ENCODE measurements around the gene FXYD5. TPM values are rescaled to one million over a fixed set of nuclear protein-coding genes. Genes with fewer than 3 reads are reported as not detected.

FXYD5 gene
- total RNA-seq, 1 experiment from 2014 or later: 123 TPM

DNA sequence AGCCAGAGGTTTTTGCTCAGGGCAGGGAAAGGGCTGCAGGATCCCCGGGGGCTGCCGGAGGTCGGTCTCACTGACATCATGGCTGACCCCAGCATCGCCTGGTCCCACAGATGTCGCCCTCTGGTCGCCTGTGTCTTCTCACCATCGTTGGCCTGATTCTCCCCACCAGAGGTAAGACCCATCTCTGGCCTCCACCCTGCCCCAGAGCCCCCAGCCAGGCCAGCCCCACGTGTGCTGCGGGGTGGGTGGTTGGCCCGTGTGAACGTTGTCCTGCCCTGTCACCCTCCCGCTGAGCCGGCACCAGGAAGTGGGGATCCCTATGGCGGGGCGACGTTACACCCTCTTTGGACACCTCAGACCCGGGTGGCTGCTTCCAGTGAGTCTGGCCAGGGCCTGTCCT lies 906 bp downstream of the FXYD5 start:
- TF ChIP-seq SIN3A (IDR thresholded peaks at IDR 0.05; ENCODE audit: low read depth): no peak
- no peak for TF ChIP-seq RAD21 (IDR thresholded peaks at IDR 0.05; ENCODE audit: low read depth)
- TF ChIP-seq, protein P1, sequence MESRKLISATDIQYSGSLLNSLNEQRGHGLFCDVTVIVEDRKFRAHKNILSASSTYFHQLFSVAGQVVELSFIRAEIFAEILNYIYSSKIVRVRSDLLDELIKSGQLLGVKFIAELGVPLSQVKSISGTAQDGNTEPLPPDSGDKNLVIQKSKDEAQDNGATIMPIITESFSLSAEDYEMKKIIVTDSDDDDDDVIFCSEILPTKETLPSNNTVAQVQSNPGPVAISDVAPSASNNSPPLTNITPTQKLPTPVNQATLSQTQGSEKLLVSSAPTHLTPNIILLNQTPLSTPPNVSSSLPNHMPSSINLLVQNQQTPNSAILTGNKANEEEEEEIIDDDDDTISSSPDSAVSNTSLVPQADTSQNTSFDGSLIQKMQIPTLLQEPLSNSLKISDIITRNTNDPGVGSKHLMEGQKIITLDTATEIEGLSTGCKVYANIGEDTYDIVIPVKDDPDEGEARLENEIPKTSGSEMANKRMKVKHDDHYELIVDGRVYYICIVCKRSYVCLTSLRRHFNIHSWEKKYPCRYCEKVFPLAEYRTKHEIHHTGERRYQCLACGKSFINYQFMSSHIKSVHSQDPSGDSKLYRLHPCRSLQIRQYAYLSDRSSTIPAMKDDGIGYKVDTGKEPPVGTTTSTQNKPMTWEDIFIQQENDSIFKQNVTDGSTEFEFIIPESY (IDR thresholded peaks at IDR 0.05; ENCODE audit: extremely low read depth, insufficient replicate concordance, low read length): no peak
- TF ChIP-seq CBX3 (IDR thresholded peaks at IDR 0.05; ENCODE audit: low read depth): no peak
- no peak for TF ChIP-seq ZFX (IDR thresholded peaks at IDR 0.05)
- TF ChIP-seq CEBPB (IDR thresholded peaks at IDR 0.05; ENCODE audit: low read depth): no peak
- TF ChIP-seq YY1 (IDR thresholded peaks at IDR 0.05; ENCODE audit: extremely low read depth, insufficient replicate concordance, low read depth, low read length): no peak
- no peak for TF ChIP-seq SRF (IDR thresholded peaks at IDR 0.05; ENCODE audit: low read depth)
- TF ChIP-seq, protein P2, sequence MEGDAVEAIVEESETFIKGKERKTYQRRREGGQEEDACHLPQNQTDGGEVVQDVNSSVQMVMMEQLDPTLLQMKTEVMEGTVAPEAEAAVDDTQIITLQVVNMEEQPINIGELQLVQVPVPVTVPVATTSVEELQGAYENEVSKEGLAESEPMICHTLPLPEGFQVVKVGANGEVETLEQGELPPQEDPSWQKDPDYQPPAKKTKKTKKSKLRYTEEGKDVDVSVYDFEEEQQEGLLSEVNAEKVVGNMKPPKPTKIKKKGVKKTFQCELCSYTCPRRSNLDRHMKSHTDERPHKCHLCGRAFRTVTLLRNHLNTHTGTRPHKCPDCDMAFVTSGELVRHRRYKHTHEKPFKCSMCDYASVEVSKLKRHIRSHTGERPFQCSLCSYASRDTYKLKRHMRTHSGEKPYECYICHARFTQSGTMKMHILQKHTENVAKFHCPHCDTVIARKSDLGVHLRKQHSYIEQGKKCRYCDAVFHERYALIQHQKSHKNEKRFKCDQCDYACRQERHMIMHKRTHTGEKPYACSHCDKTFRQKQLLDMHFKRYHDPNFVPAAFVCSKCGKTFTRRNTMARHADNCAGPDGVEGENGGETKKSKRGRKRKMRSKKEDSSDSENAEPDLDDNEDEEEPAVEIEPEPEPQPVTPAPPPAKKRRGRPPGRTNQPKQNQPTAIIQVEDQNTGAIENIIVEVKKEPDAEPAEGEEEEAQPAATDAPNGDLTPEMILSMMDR (IDR thresholded peaks at IDR 0.05 in 2 of 3, conservative IDR thresholded peaks at IDR 0.05 in 1 of 3; ENCODE audit: borderline replicate concordance in 1 of 3, insufficient read depth in 1 of 3, low read depth in 2 of 3, low read length in 2 of 3): no peak
- TF ChIP-seq EGR1 (IDR thresholded peaks at IDR 0.05; ENCODE audit: low read depth): no peak
- TF ChIP-seq ELF1 (IDR thresholded peaks at IDR 0.05; ENCODE audit: borderline replicate concordance, low read depth): no peak; the same call in 1 of the 2 replicates
- TF ChIP-seq SP1 (IDR thresholded peaks at IDR 0.05; ENCODE audit: low read depth): no peak
- TF ChIP-seq TCF7L2 (IDR thresholded peaks at IDR 0.05; ENCODE audit: borderline replicate concordance, extremely low read depth, insufficient read depth, insufficient read length): no peak
- intact Hi-C loops (cut with micrococcal nuclease): no loop called here
- H4K20me1 ChIP-seq (ENCODE audit: insufficient read depth): no peaks in the 10 kb centered on the region
- H3K9me3 ChIP-seq (ENCODE audit: control insufficient read depth in 1 of 2, insufficient read depth in 1 of 2, low read depth in 1 of 2, low read length in 2 of 2): no peaks in the 10 kb centered on the region
- H2AFZ ChIP-seq (ENCODE audit: low read depth, low read length, poor library complexity, severe bottlenecking): no peak overlapping the region
- ChIA-PET RAD21 (ENCODE audit: low non-redundant PET in 1 of 2, low total read pairs in 2 of 2, uncharacterized antibody in 2 of 2, unreplicated experiment in 2 of 2) (no interaction called here), CTCF (no interaction called here), POLR2A (no interaction called here)
- ATAC-seq: peak; percentile 9
- peak overlapping the region; percentile 87 for H3K27ac ChIP-seq (ENCODE audit: low read depth, low read length)
- no TSS peak for BruUV-seq (replicated peaks)
- peaks cover 30% of the 10 kb centered on the region; the same call in 1 of the 2 replicates for H3K79me2 ChIP-seq (ENCODE audit: insufficient read depth, low read length)
- peak overlapping the region; percentile 98 for H3K4me2 ChIP-seq (ENCODE audit: low read length)
- H3K27me3 ChIP-seq (ENCODE audit: insufficient read depth, low read length): no peaks in the 10 kb centered on the region
- H3K4me3 ChIP-seq (replicated peaks in 1 of 2; ENCODE audit: low read depth in 1 of 2, low read length in 2 of 2): peak overlapping the region; percentile 75 to 95
- H3K4me1 ChIP-seq (ENCODE audit: control insufficient read depth in 1 of 2, insufficient read depth in 2 of 2, low read length in 2 of 2): peaks cover 8 to 42% of the 10 kb centered on the region in 2 experiments
- peak overlapping the region; percentile 93 for H3K9ac ChIP-seq (ENCODE audit: low read length)
- H3K36me3 ChIP-seq (ENCODE audit: control insufficient read depth in 1 of 2, insufficient read depth in 2 of 2, low read length in 2 of 2): peaks cover 6 to 34% of the 10 kb centered on the region in 2 experiments; a peak in 3 of 4 replicates
- DNase-seq (ENCODE audit: low read depth, low spot score): no peak
- H3K9me2 ChIP-seq (ENCODE audit: insufficient read depth): no peaks in the 10 kb centered on the region
